OCI-LY7 (cell line): ENCODE measurements around the gene GAS2L2. TPM values are rescaled to one million over a fixed set of nuclear protein-coding genes. Genes with fewer than 3 reads are reported as not detected.

ENCODE experiments used
- BruUV-seq: library from RNA; stranded (reverse); fragments of 400-500 nt; replicated peaks from 2 replicates; lab custom pipeline; 2021; lab: Mats Ljungman, UMichigan
- CTCF ChIA-PET: fragments of 300-600 bp; sonication (Branson Sonifier 250); formaldehyde crosslinking; loops from one replicate; lab custom pipeline; 2022; ENCODE audit warnings: antibody characterized with exemption; ENCODE audit not compliant: unreplicated experiment; lab: Charles Lee
- POLR2A ChIA-PET: fragments of 300-600 bp; sonication (Branson Sonifier 250); formaldehyde crosslinking; loops from one replicate; lab custom pipeline; 2022; ENCODE audit warnings: antibody characterized with exemption; lab: Charles Lee
- DNase-seq: peaks from one replicate; pipeline ENCODE4 v3.0.0-alpha.2; 2015; ENCODE audit warnings: low spot score
- H2AFZ ChIP-seq: fragments of 200-600 bp; sonication (generic), shearing (Covaris generic); 2 replicates; pipeline ENCODE4 v1.6.1; 2014; ENCODE audit warnings: mild to moderate bottlenecking, antibody characterized with exemption, low read length, moderate library complexity
- H3K27ac ChIP-seq: fragments of 200-600 bp; sonication (generic); 2 replicates; pipeline ENCODE4 v1.5.1; 2014; ENCODE audit warnings: mixed run types, low read depth, mild to moderate bottlenecking, moderate library complexity, low read length, inconsistent platforms; ENCODE audit not compliant: poor library complexity, severe bottlenecking
- H3K36me3 ChIP-seq: fragments of 200-600 bp; sonication (generic); 2 replicates; pipeline ENCODE4 v1.6.1; 2014; ENCODE audit warnings: mild to moderate bottlenecking, antibody characterized with exemption, low read length, moderate library complexity, mixed read lengths; ENCODE audit not compliant: insufficient read depth
- H3K4me1 ChIP-seq: fragments of 200-600 bp; sonication (generic); 2 replicates; pipeline ENCODE4 v1.5.1; 2014; ENCODE audit warnings: mild to moderate bottlenecking, low read length; ENCODE audit not compliant: insufficient read depth, poor library complexity, severe bottlenecking
- H3K4me2 ChIP-seq: fragments of 200-600 bp; sonication (generic); 2 replicates; pipeline ENCODE4 v1.6.1; 2014; ENCODE audit warnings: mild to moderate bottlenecking, low read length
- H3K4me3 ChIP-seq: fragments of 200-600 bp; sonication (generic); 2 replicates; pipeline ENCODE4 v1.5.1; 2014; ENCODE audit warnings: mild to moderate bottlenecking, low read depth, low read length; ENCODE audit not compliant: poor library complexity, severe bottlenecking
- H3K79me2 ChIP-seq: fragments of 200-600 bp; sonication (generic); 2 replicates; pipeline ENCODE4 v1.6.1; 2016; ENCODE audit warnings: low read depth, mild to moderate bottlenecking, low read length, moderate library complexity, mixed read lengths; ENCODE audit not compliant: insufficient read depth
- H3K9me2 ChIP-seq: fragments of 200-600 bp; sonication (generic); 2 replicates; pipeline ENCODE4 v1.6.1; 2016; ENCODE audit warnings: mild to moderate bottlenecking, low read length, mixed read lengths; ENCODE audit not compliant: insufficient read depth
- H3K9me3 ChIP-seq: fragments of 200-600 bp; sonication (generic); 2 replicates; pipeline ENCODE4 v1.6.1; 2014; ENCODE audit warnings: mild to moderate bottlenecking, mixed run types, low read length, mixed read lengths
- H4K20me1 ChIP-seq: fragments of 200-600 bp; sonication (generic); 2 replicates; pipeline ENCODE4 v1.6.1; 2014; ENCODE audit warnings: mild to moderate bottlenecking, antibody characterized with exemption, low read length, moderate library complexity, mixed read lengths; ENCODE audit not compliant: insufficient read depth
- CTCF ChIP-seq: fragments of 200-600 bp; sonication (generic); conservative IDR thresholded peaks from 2 replicates; pipeline ENCODE4 v1.5.1; 2014; ENCODE audit warnings: mild to moderate bottlenecking, antibody characterized with exemption, low read length, moderate library complexity, mixed read lengths
- EZH2phosphoT487 ChIP-seq: fragments of 200-600 bp; sonication (generic); IDR thresholded peaks from 2 replicates; pipeline ENCODE4 v1.6.1; 2018; ENCODE audit warnings: low read depth, borderline replicate concordance, mild to moderate bottlenecking, mixed run types, antibody characterized with exemption, low read length, moderate library complexity, mixed read lengths
- intact Hi-C: fragments of 100-400 bp; cut with micrococcal nuclease; formaldehyde crosslinking; loops from one replicate; pipeline ENCODE4 v1.10.0; 2022; ENCODE audit not compliant: unreplicated experiment
- total RNA-seq, 2 experiments: library from RNA; depleted of rRNA in 1 of 2; stranded (reverse); fragments of >200 nt in 1 of 2; shearing (Covaris generic) in 1 of 2; gene quantifications; 2 replicates each; pipeline ENCODE4 v1.2.3, GENCODE V29; 2014 to 2022

Gene GAS2L2
- total RNA-seq, 2 experiments from 2014 or later, result 0.21 TPM; not detected in 1

DNA sequence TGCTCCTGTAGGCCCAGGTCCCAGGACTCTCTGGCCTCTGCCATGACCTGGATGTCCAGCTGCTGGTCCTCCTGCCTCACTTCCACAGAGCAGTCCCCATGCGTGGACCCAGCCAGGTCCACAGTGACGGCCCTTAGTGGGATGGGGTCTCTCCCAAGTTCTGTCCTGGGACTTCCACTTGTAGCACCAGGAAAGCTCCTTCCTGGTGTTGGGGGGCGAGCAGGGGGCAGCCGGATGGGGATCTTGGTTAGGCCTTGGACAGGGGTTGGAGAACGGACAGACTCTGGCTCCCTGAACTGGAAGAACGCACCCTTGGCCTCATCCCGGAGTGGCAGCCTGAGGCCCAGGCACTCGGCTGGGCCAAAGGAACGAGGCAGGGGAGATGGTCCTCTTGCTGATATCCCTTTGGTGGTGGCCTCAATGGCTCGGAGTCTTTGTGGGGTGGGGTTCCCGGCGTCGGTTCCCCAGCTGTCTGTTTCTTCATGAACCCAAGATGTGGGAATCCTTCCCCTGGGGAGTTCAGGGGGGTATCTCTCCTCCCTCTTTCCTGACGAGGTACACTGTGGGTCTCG is 7.2 kb downstream of the GAS2L2 start:
- Histone ChIP-seq H3K4me3 (no peak overlapping the region), H3K9me2 (no peaks in the 10 kb centered on the region), H3K27ac (no peak overlapping the region), H2AFZ (no peak overlapping the region), H3K4me1 (no peaks in the 10 kb centered on the region), H3K9me3 (no peaks in the 10 kb centered on the region), H4K20me1 (no peaks in the 10 kb centered on the region), H3K36me3 (no peaks in the 10 kb centered on the region), H3K79me2 (no peaks in the 10 kb centered on the region), H3K4me2 (no peak overlapping the region)
- intact Hi-C loops, result loop anchor here (2.0 to 5.0 kb wide), 2 partner anchors 204 to 433 kb away; no protein-coding TSS in a partner anchor
- POLR2A ChIA-PET, result interaction anchor here (0.6 to 1.0 kb wide), 2 partner anchors 20 to 133 kb away, joined by 4 to 6 read pairs; no protein-coding TSS in a partner anchor
- CTCF ChIA-PET, result interaction anchor here (0.6 kb wide), 1 partner anchor 138 kb away, joined by 3 read pairs; no protein-coding TSS in a partner anchor
- no peak for TF ChIP-seq EZH2phosphoT487
- TF ChIP-seq CTCF, result no peak
- BruUV-seq, result no TSS peak
- DNase-seq, result no peak

- no TSS peak for BruUV-seq
- no peak overlapping the region for H3K4me2 ChIP-seq
- POLR2A ChIA-PET, result interaction anchor here (0.6 to 1.0 kb wide), 2 partner anchors 19 to 132 kb away, joined by 4 to 6 read pairs; no protein-coding TSS in a partner anchor
- DNase-seq, result no peak
- no peaks in the 10 kb centered on the region for H3K9me2 ChIP-seq
- intact Hi-C loops, result loop anchor here (5.0 kb wide), 1 partner anchor 203 kb away; no protein-coding TSS in a partner anchor
- CTCF ChIA-PET, result interaction anchor here (0.6 kb wide), 1 partner anchor 138 kb away, joined by 3 read pairs; no protein-coding TSS in a partner anchor
- TF ChIP-seq CTCF, result no peak
- no peak for TF ChIP-seq EZH2phosphoT487
- no peaks in the 10 kb centered on the region for H3K9me3 ChIP-seq
- no peaks in the 10 kb centered on the region for H3K79me2 ChIP-seq
- no peaks in the 10 kb centered on the region for H4K20me1 ChIP-seq
- H2AFZ ChIP-seq, result no peak overlapping the region
- no peaks in the 10 kb centered on the region for H3K36me3 ChIP-seq
- no peak overlapping the region for H3K4me3 ChIP-seq
- H3K27ac ChIP-seq, result no peak overlapping the region
- no peaks in the 10 kb centered on the region for H3K4me1 ChIP-seq
Observed at GRCh38 chr17:35745246-35745645, 7.8 kb downstream of the GAS2L2 start.

GRCh38 chr17:35744830-35745229 is 8.2 kb downstream of the GAS2L2 start:
- H3K9me2 ChIP-seq, result no peaks in the 10 kb centered on the region
- DNase-seq, result no peak
- no peak overlapping the region for H3K4me2 ChIP-seq
- TF ChIP-seq EZH2phosphoT487, result no peak
- no peak for TF ChIP-seq CTCF
- H3K4me3 ChIP-seq, result no peak overlapping the region
- ChIA-PET POLR2A (interaction anchor here (1.0 kb wide), 1 partner anchor 132 kb away, joined by 4 read pairs; no protein-coding TSS in a partner anchor), CTCF (no interaction called here)
- H2AFZ ChIP-seq, result no peak overlapping the region
- no peaks in the 10 kb centered on the region for H3K4me1 ChIP-seq
- no peak overlapping the region for H3K27ac ChIP-seq
- no peaks in the 10 kb centered on the region for H4K20me1 ChIP-seq
- intact Hi-C loops, result loop anchor here (5.0 kb wide), 1 partner anchor 203 kb away; no protein-coding TSS in a partner anchor
- no peaks in the 10 kb centered on the region for H3K9me3 ChIP-seq
- no peaks in the 10 kb centered on the region for H3K36me3 ChIP-seq
- no TSS peak for BruUV-seq
- H3K79me2 ChIP-seq, result no peaks in the 10 kb centered on the region
